GM21526 (cell line): ENCODE results near the gene PCDHB9.
"Not testable (repeated sequence)": the region's sequence is repeated elsewhere in the genome, so short reads cannot be mapped to it uniquely, and the experiment has no call there.

Source experiments
- ATAC-seq: cut with Tn5 transposase; IDR thresholded peaks from one replicate; pipeline ENCODE4 v1.9.1; 2021; ENCODE audit warnings: moderate library complexity; ENCODE audit not compliant: unreplicated experiment, low FRiP score

PCDHB9 gene

DNA sequence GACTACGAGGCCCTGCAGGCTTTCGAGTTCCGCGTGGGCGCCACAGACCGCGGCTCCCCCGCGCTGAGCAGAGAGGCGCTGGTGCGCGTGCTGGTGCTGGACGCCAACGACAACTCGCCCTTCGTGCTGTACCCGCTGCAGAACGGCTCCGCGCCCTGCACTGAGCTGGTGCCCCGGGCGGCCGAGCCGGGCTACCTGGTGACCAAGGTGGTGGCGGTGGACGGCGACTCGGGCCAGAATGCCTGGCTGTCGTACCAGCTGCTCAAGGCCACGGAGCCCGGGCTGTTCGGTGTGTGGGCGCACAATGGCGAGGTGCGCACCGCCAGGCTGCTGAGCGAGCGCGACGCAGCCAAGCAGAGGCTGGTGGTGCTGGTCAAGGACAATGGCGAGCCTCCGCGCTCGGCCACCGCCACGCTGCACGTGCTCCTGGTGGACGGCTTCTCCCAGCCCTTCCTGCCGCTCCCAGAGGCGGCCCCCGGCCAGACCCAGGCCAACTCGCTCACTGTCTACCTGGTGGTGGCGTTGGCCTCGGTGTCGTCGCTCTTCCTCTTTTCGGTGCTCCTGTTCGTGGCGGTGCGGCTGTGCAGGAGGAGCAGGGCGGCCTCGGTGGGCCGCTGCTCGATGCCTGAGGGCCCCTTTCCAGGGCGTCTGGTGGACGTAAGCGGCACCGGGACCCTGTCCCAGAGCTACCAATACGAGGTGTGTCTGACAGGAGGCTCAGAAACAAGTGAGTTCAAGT lies 2.7 kb upstream of the PCDHB9 start:
- ATAC-seq, result not testable (repeated sequence)

- not testable (repeated sequence) for ATAC-seq
Observed at GRCh38 chr5:141188682-141189081, 1.7 kb downstream of the PCDHB9 start.

- ATAC-seq, result not testable (repeated sequence)
Observed at GRCh38 chr5:141189131-141189530, 2.2 kb downstream of the PCDHB9 start.

DNA sequence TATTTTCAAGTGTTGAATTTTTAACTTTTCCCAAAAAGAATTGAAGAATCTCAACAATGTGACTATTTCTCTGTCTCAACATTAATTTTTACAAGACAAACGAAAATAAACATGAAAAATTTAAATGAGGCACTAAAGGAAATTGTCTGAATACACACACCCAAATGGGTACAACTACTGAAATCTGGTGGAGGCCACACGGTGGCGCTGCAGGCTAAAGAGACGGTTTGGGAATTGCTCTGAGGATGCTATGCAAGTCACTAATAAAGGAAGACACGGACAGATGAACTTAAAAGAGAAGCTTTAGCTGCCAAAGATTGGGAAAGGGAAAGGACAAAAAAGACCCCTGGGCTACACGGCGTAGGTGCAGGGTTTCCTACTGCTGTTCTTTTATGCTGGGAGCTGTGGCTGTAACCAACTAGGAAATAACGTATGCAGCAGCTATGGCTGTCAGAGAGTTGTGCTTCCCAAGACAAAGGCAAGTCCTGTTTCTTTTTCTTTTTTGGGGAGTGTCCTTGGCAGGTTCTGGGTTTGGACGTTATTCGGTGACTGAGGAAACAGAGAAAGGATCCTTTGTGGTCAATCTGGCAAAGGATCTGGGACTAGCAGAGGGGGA lies 5.3 kb downstream of the PCDHB9 start, which contains the start of gene PCDHB10:
PCDHB10 (plus strand) TSS at position 244 of the 616 bp plus-strand sequence; CDS start at position 444, 200 bp downstream.
- ATAC-seq, result no peak

DNA sequence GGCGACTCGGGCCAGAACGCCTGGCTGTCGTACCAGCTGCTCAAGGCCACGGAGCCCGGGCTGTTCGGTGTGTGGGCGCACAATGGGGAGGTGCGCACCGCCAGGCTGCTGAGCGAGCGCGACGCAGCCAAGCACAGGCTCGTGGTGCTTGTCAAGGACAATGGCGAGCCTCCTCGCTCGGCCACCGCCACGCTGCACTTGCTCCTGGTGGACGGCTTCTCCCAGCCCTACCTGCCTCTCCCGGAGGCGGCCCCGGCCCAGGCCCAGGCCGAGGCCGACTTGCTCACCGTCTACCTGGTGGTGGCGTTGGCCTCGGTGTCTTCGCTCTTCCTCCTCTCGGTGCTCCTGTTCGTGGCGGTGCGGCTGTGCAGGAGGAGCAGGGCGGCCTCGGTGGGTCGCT lies 7.4 kb downstream of the PCDHB9 start:
- ATAC-seq, result not testable (repeated sequence)

DNA sequence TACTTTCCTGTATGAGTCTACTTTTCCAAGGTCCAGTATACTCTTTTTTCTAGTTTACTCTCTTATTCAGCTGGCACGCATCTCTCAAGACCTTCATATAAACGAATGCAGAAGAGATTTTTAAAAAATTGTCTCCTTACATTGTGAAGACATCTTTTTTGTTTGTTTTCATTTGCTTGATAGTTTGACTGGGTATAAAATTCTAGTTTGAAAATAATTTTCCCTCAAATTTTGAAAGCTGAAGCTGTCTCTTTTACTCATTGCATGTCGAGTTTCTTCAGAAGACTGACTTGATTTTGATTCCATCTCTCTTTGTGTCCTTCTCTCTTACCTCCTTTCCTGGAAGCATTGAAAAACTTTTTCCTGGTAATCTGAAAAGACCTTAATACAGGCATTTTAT lies 9.4 kb downstream of the PCDHB9 start:
- ATAC-seq, result no peak

DNA sequence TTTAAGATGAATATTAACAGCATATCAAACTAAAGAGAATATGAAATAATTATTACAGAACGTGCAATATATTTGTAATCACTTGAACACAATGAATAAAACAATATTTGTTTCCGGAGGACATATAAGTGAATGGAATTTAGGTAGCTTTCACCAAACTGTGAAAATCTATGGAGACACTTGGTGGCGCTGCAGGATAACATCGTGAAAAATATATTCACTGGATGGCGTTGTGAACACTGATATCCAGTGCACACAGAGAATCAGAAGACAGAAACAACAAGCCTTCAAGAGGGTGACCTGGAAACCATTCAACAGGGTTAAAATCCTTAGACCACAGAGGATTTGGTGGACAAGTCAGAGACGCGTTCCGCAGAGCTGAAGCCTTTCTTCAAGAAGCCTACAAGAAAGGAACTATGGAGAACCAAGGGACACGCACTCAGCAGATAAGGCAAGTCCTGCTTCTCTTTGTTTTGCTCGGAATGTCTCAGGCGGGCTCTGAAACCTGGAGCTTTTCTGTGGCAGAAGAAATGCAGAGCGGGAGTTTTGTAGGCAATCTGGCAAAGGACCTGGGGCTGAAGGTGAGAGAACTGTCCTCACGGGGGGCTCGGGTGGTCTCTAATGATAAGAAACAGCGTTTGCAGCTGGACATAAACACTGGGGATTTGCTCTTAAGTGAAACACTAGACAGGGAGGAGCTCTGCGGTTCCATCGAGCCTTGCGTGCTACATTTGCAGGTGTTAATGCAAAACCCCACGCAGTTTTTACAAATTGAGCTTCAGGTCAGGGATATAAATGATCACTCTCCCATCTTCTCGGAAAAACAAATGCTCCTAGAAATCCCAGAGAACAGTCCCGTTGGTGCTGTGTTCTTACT lies 12.6 kb downstream of the PCDHB9 start, which contains the start of gene PCDHB11:
PCDHB11 (plus strand) TSS at position 269 of the 877 bp plus-strand sequence; CDS start at position 417, 148 bp downstream.
- ATAC-seq, result no peak

DNA sequence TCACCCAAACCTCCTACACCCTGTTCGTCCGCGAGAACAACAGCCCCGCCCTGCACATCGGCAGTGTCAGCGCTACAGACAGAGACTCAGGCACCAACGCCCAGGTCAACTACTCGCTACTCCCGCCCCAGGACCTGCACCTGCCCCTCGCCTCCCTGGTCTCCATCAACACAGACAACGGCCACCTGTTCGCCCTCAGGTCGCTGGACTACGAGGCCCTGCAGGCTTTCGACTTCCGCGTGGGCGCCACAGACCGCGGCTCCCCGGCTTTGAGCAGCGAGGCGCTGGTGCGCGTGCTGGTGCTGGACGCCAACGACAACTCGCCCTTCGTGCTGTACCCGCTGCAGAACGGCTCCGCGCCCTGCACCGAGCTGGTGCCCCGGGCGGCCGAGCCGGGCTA lies 14.2 kb downstream of the PCDHB9 start:
- ATAC-seq, result not testable (repeated sequence)

GRCh38 chr5:141201646-141202045 lies 14.7 kb downstream of the PCDHB9 start:
- not testable (repeated sequence) for ATAC-seq

GRCh38 chr5:141208478-141208877 lies 21.5 kb downstream of the PCDHB9 start, which contains the start of gene PCDHB12:
PCDHB12 (plus strand) TSS chr5:141208719; CDS start chr5:141208908, 189 bp downstream.
- ATAC-seq, result no peak

GRCh38 chr5:141210281-141210680 lies 23.3 kb downstream of the PCDHB9 start:
- not testable (repeated sequence) for ATAC-seq

- ATAC-seq, result not testable (repeated sequence)
Observed at GRCh38 chr5:141210849-141211248, 23.9 kb downstream of the PCDHB9 start.

GRCh38 chr5:141213656-141214339 lies 26.8 kb downstream of the PCDHB9 start, which contains the start of gene PCDHB13:
PCDHB13 (plus strand) TSS chr5:141213919; CDS start chr5:141214124, 205 bp downstream.
- not testable (repeated sequence) for ATAC-seq

- not testable (repeated sequence) for ATAC-seq
Observed at GRCh38 chr5:141214583-141214982, 27.6 kb downstream of the PCDHB9 start.

DNA sequence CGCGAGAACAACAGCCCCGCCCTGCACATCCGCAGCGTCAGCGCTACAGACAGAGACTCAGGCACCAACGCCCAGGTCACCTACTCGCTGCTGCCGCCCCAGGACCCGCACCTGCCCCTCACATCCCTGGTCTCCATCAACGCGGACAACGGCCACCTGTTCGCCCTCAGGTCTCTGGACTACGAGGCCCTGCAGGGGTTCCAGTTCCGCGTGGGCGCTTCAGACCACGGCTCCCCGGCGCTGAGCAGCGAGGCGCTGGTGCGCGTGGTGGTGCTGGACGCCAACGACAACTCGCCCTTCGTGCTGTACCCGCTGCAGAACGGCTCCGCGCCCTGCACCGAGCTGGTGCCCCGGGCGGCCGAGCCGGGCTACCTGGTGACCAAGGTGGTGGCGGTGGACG lies 28.5 kb downstream of the PCDHB9 start:
- ATAC-seq, result not testable (repeated sequence)

GRCh38 chr5:141216035-141216434 lies 29.1 kb downstream of the PCDHB9 start:
- ATAC-seq, result not testable (repeated sequence)

DNA sequence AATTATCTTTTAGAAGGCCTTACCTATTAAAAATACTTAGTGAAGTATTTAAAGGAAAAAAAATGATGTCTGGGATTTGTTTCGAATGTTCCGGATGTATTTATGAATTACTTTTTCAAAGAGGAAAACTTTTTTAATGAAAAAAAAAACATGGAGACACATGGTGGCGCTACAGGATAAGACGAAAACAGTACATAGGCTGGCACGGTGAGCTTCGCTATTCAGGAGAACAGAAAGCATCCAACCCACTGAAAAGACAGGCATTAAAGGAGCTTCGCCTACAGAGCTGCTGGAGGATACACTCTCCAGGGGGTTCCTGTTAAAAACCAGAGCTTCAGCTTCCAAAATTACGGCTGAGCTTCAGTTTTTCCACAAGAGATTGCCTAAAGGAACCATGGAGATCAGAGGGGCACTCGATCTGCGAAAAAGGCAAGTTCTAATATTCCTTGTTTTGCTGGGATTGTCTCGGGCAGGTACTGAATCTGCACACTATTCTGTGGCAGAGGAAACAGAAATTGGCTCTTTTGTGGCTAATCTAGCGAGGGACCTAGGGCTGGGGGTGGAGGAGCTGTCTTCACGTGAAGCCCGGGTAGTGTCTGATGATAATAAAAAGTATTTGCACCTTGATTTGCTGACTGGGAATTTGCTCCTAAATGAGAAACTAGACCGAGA lies 36.3 kb downstream of the PCDHB9 start, which contains the start of gene PCDHB14:
PCDHB14 (plus strand) TSS at position 232 of the 672 bp plus-strand sequence; CDS start at position 395, 163 bp downstream.
- no peak for ATAC-seq

DNA sequence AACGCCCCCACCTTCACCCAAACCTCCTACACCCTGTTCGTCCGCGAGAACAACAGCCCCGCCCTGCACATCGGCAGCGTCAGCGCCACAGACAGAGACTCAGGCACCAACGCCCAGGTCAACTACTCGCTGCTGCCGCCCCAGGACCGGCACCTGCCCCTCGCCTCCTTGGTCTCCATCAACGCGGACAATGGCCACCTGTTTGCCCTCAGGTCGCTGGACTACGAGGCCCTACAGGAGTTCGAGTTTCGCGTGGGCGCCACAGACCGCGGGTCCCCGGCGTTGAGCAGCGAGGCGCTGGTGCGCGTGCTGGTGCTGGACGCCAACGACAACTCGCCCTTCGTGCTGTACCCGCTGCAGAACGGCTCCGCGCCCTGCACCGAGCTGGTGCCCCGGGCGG lies 37.9 kb downstream of the PCDHB9 start:
- ATAC-seq, result not testable (repeated sequence)

- not testable (repeated sequence) for ATAC-seq
Observed at GRCh38 chr5:141225421-141225820, 38.5 kb downstream of the PCDHB9 start.
